SK-N-SH (cell line): ENCODE results near the gene EXOC6. TPM values are rescaled to one million over a fixed set of nuclear protein-coding genes. Genes with fewer than 3 reads are reported as not detected.

ENCODE experiments used
- CTCF ChIA-PET: fragments of 300-600, 350-600 bp; formaldehyde crosslinking; extraction: SDS; loops from one replicate; lab custom pipeline; 2021; lab: Yijun Ruan, JAX
- POLR2A ChIA-PET: fragments of 350-600 bp; sonication (Branson Sonifier 250); formaldehyde crosslinking; extraction: SDS; loops from one replicate; lab custom pipeline; 2020; ENCODE audit warnings: antibody characterized with exemption, inconsistent platforms; lab: Yijun Ruan, JAX
- DNase-seq: peaks from one replicate; pipeline ENCODE4 v3.0.0; 2012
- H2AFZ ChIP-seq: fragments of 200-600 bp; sonication (generic); 2 replicates; pipeline ENCODE4 v1.8.1; 2016; ENCODE audit warnings: antibody characterized with exemption, mild to moderate bottlenecking, low read depth
- H3F3A ChIP-seq: fragments of 200-600 bp; sonication (generic); replicated peaks from 2 replicates; pipeline ENCODE3; 2016; ENCODE audit warnings: antibody characterized with exemption, mild to moderate bottlenecking; ENCODE audit not compliant: insufficient read depth
- H3K27ac ChIP-seq, 2 experiments: fragments of 200-500 bp in 1 of 2; fragments of 200-600 bp in 1 of 2; sonication (Bioruptor generic) in 1 of 2; sonication (generic), shearing (Covaris generic) in 1 of 2; 2 replicates each; pipeline versions ENCODE4 v1.5.1 to v1.6.1; 2014 to 2016; ENCODE audit warnings: low read depth in 2 of 2, inconsistent platforms in 1 of 2, low read length in 1 of 2, mild to moderate bottlenecking in 1 of 2, mixed read lengths in 1 of 2
- H3K27me3 ChIP-seq: fragments of 200-600 bp; sonication (generic), shearing (Covaris generic); 2 replicates; pipeline ENCODE4 v1.6.1; 2016; ENCODE audit warnings: mixed run types; ENCODE audit not compliant: insufficient read depth
- H3K36me3 ChIP-seq, 2 experiments: fragments of 200-500 bp in 1 of 2; fragments of 200-600 bp in 1 of 2; sonication (Bioruptor generic) in 1 of 2; sonication (generic) in 1 of 2; replicated peaks in 1 of 2; 2 replicates each; pipeline versions ENCODE3 to v1.5.1; 2014 to 2016; ENCODE audit warnings: low read length in 1 of 2, mild to moderate bottlenecking in 1 of 2; ENCODE audit not compliant: insufficient read depth in 2 of 2, control insufficient read depth in 1 of 2
- H3K4me1 ChIP-seq, 2 experiments: fragments of 200-500 bp in 1 of 2; fragments of 200-600 bp in 1 of 2; sonication (Bioruptor generic) in 1 of 2; sonication (generic), shearing (Covaris generic) in 1 of 2; 2 replicates each; pipeline versions ENCODE4 v1.5.1 to v1.6.1; 2014 to 2016; ENCODE audit warnings: low read depth in 1 of 2, low read length in 1 of 2, mixed run types in 1 of 2; ENCODE audit not compliant: insufficient read depth in 2 of 2, control insufficient read depth in 1 of 2
- H3K4me2 ChIP-seq: fragments of 200-600 bp; sonication (generic), shearing (Covaris generic); 2 replicates; pipeline ENCODE4 v1.6.1; 2017; ENCODE audit warnings: mixed run types
- H3K4me3 ChIP-seq, 2 experiments: fragments of 200-500 bp in 1 of 2; fragments of 200-600 bp in 1 of 2; sonication (Bioruptor generic) in 1 of 2; sonication (generic), shearing (Covaris generic) in 1 of 2; 2 replicates each; pipeline versions ENCODE4 v1.5.1 to v1.8.1; 2014 to 2016; ENCODE audit warnings: low read depth in 2 of 2, inconsistent platforms in 1 of 2, low read length in 1 of 2, mild to moderate bottlenecking in 1 of 2, mixed read lengths in 1 of 2, moderate library complexity in 1 of 2
- H3K79me2 ChIP-seq: fragments of 200-600 bp; sonication (generic); 2 replicates; pipeline ENCODE4 v1.8.1; 2017; ENCODE audit warnings: mild to moderate bottlenecking; ENCODE audit not compliant: insufficient read depth
- H3K9ac ChIP-seq: fragments of 200-600 bp; sonication (generic); 2 replicates; pipeline ENCODE4 v1.6.1; 2017; ENCODE audit warnings: mixed run types
- H3K9me2 ChIP-seq: fragments of 200-600 bp; sonication (generic); 2 replicates; pipeline ENCODE4 v1.6.1; 2017; ENCODE audit warnings: mixed run types
- H3K9me3 ChIP-seq: fragments of 200-600 bp; sonication (generic); 2 replicates; pipeline ENCODE4 v1.6.1; 2017; ENCODE audit warnings: mixed run types, mild to moderate bottlenecking, moderate library complexity
- H4K20me1 ChIP-seq: fragments of 200-600 bp; sonication (generic); 2 replicates; pipeline ENCODE4 v1.6.1; 2017; ENCODE audit warnings: mild to moderate bottlenecking, mixed run types; ENCODE audit not compliant: insufficient read depth
- CHD2 ChIP-seq: fragments of 150-350 bp; IDR thresholded peaks from 2 replicates; pipeline ENCODE4 v1.6.1; 2018; ENCODE audit warnings: low read length; ENCODE audit not compliant: partially characterized antibody
- EP300 ChIP-seq, 2 experiments: IDR thresholded peaks; 2 replicates each; pipeline versions ENCODE4 v1.4.0 to v1.6.1; 2012; ENCODE audit warnings: borderline replicate concordance in 1 of 2, low read depth in 1 of 2, low read length in 1 of 2
- EZH2phosphoT487 ChIP-seq: fragments of 200-600 bp; sonication (generic); IDR thresholded peaks from 2 replicates; pipeline ENCODE4 v1.6.1; 2017; ENCODE audit warnings: low read depth, mixed run types, mild to moderate bottlenecking, antibody characterized with exemption, moderate library complexity, borderline replicate concordance
- FOXM1 ChIP-seq: IDR thresholded peaks from 2 replicates; pipeline ENCODE4 v1.4.0; 2012; ENCODE audit warnings: low read depth, mild to moderate bottlenecking
- GABPA ChIP-seq: IDR thresholded peaks from 2 replicates; pipeline ENCODE4 v1.4.0; 2012; ENCODE audit warnings: low read depth, mild to moderate bottlenecking
- MEF2A ChIP-seq: IDR thresholded peaks from 2 replicates; pipeline ENCODE4 v1.4.0; 2012; ENCODE audit warnings: low read depth, borderline replicate concordance
- MXI1 ChIP-seq: IDR thresholded peaks from 2 replicates; pipeline ENCODE4 v1.6.1; 2012; ENCODE audit warnings: mild to moderate bottlenecking, low read depth, low read length, improper control_type of control experiment
- NFIC ChIP-seq: IDR thresholded peaks from 2 replicates; pipeline ENCODE4 v1.4.0; 2012; ENCODE audit warnings: borderline replicate concordance
- POLR2AphosphoS5 ChIP-seq: IDR thresholded peaks from 2 replicates; pipeline ENCODE4 v1.6.1; 2012; ENCODE audit warnings: low read depth, low read length
- REST ChIP-seq: IDR thresholded peaks from 2 replicates; pipeline ENCODE4 v1.6.1; 2012; ENCODE audit warnings: mild to moderate bottlenecking, low read depth, low read length, moderate library complexity
- RFX5 ChIP-seq: IDR thresholded peaks from 2 replicates; pipeline ENCODE4 v1.6.1; 2012; ENCODE audit warnings: mild to moderate bottlenecking, improper control_type of control experiment, low read length
- SIN3A ChIP-seq: IDR thresholded peaks from 2 replicates; pipeline ENCODE4 v1.6.1; 2012; ENCODE audit warnings: low read depth, mild to moderate bottlenecking, low read length, moderate library complexity, borderline replicate concordance
- TAF1 ChIP-seq: IDR thresholded peaks from 2 replicates; pipeline ENCODE4 v1.6.1; 2012; ENCODE audit warnings: low read depth, mild to moderate bottlenecking, low read length, moderate library complexity, borderline replicate concordance
- YY1 ChIP-seq: IDR thresholded peaks from 2 replicates; pipeline ENCODE4 v1.4.0; 2012; ENCODE audit warnings: low read depth, mild to moderate bottlenecking
- WGBS: methylation state at CpG from one replicate; pipeline ENCODE4 v1.1.6; 2017; ENCODE audit warnings: low lambda C conversion rate; 5-methylcytosine and 5-hydroxymethylcytosine counted together
- polyA plus RNA-seq, 3 experiments: library from polyadenylated mRNA; depleted of rRNA; stranded (reverse); fragments of >200 nt; gene quantifications; 2 replicates each; pipeline ENCODE4 v1.2.3, GENCODE V29; 2012
- TF ChIP-seq, protein P1 (sequence below): IDR thresholded peaks from 2 replicates; pipeline ENCODE4 v1.4.0; 2012; ENCODE audit warnings: low read depth
- TF ChIP-seq, protein P2 (sequence below): fragments of 200-600 bp; sonication (generic); IDR thresholded peaks from 2 replicates; pipeline ENCODE4 v1.6.1; 2017; ENCODE audit warnings: antibody characterized with exemption, mild to moderate bottlenecking, moderate library complexity
- TF ChIP-seq, protein P3 (sequence below): fragments of 150-350 bp; IDR thresholded peaks from 2 replicates; pipeline ENCODE4 v1.6.1; 2016; ENCODE audit warnings: mild to moderate bottlenecking, low read depth, low read length

Gene EXOC6
- polyA plus RNA-seq, 1 of the 3 experiments (the other 2 are of a cell fraction): 2.3 TPM

DNA sequence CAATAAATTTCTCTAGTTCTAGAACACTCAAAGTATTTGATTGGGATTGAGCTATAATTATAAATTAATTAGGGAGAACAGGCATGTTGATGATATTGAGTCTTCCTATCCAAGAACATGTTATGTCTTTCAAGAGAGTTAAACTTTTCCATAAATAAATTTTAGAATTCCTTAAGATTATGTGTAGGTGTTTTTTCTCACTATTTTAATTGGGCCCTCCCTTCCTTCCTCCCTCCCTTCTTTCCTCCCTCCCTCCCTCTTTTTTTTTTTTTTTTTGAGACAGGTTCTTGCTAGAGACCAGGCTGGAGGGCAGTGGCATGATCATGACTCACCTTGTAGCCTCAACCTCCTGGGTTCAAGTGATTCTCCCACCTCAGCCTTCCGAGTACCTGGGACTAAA lies 20.2 kb downstream of the EXOC6 start:
- ChIA-PET POLR2A (no interaction called here), CTCF (interaction anchor here (0.6 to 2.7 kb wide), 4 partner anchors 8 to 614 kb away, joined by 3 to 11 read pairs (median 6); partner anchors contain the start of gene MYOF)
- H3K9ac ChIP-seq: no peak overlapping the region
- no peaks in the 10 kb centered on the region for H3K27me3 ChIP-seq
- no peak for DNase-seq
- H3K4me2 ChIP-seq: no peak overlapping the region
- H3F3A ChIP-seq: no peaks in the 10 kb centered on the region
- no peaks in the 10 kb centered on the region for H4K20me1 ChIP-seq
- no peak overlapping the region for H3K27ac ChIP-seq
- WGBS: 89% methylated on average over 1 of the region's 1 CpG
- no peak overlapping the region for H2AFZ ChIP-seq
- H3K4me3 ChIP-seq: no peak overlapping the region
- H3K9me2 ChIP-seq: no peaks in the 10 kb centered on the region
- H3K79me2 ChIP-seq: peaks cover 3% of the 10 kb centered on the region; the same call in 1 of the 2 replicates
- peaks cover 0 to 6% of the 10 kb centered on the region in 2 experiments; a peak in 1 of 4 replicates for H3K4me1 ChIP-seq
- TF ChIP-seq REST (no peak), POLR2AphosphoS5 (no peak), MEF2A (no peak), GABPA (no peak), TAF1 (no peak), YY1 (no peak), EZH2phosphoT487 (no peak)
- H3K9me3 ChIP-seq: no peaks in the 10 kb centered on the region
- no peaks in the 10 kb centered on the region for H3K36me3 ChIP-seq

- TF ChIP-seq EP300 (IDR thresholded peaks at IDR 0.05; ENCODE audit: borderline replicate concordance in 1 of 2, low read depth in 1 of 2, low read length in 1 of 2): no peak
- no peak for TF ChIP-seq NFIC
- TF ChIP-seq FOXM1: no peak
- no peak for TF ChIP-seq SIN3A
- TF ChIP-seq POLR2AphosphoS5: no peak
- TF ChIP-seq YY1: no peak
- TF ChIP-seq, protein P1, sequence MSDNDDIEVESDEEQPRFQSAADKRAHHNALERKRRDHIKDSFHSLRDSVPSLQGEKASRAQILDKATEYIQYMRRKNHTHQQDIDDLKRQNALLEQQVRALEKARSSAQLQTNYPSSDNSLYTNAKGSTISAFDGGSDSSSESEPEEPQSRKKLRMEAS: no peak
- TF ChIP-seq MXI1: no peak
- no peak for TF ChIP-seq GABPA
- TF ChIP-seq, protein P2, sequence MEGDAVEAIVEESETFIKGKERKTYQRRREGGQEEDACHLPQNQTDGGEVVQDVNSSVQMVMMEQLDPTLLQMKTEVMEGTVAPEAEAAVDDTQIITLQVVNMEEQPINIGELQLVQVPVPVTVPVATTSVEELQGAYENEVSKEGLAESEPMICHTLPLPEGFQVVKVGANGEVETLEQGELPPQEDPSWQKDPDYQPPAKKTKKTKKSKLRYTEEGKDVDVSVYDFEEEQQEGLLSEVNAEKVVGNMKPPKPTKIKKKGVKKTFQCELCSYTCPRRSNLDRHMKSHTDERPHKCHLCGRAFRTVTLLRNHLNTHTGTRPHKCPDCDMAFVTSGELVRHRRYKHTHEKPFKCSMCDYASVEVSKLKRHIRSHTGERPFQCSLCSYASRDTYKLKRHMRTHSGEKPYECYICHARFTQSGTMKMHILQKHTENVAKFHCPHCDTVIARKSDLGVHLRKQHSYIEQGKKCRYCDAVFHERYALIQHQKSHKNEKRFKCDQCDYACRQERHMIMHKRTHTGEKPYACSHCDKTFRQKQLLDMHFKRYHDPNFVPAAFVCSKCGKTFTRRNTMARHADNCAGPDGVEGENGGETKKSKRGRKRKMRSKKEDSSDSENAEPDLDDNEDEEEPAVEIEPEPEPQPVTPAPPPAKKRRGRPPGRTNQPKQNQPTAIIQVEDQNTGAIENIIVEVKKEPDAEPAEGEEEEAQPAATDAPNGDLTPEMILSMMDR: no peak
- TF ChIP-seq, protein P3, sequence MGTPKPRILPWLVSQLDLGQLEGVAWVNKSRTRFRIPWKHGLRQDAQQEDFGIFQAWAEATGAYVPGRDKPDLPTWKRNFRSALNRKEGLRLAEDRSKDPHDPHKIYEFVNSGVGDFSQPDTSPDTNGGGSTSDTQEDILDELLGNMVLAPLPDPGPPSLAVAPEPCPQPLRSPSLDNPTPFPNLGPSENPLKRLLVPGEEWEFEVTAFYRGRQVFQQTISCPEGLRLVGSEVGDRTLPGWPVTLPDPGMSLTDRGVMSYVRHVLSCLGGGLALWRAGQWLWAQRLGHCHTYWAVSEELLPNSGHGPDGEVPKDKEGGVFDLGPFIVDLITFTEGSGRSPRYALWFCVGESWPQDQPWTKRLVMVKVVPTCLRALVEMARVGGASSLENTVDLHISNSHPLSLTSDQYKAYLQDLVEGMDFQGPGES: no peak
- TF ChIP-seq CHD2: no peak
- no peak for TF ChIP-seq RFX5
- Histone ChIP-seq H3K9ac (no peak overlapping the region), H3K36me3 (no peaks in the 10 kb centered on the region), H3K27me3 (no peaks in the 10 kb centered on the region), H3F3A (no peaks in the 10 kb centered on the region), H3K9me2 (no peaks in the 10 kb centered on the region), H3K4me1 (peaks cover 0 to 6% of the 10 kb centered on the region in 2 experiments; a peak in 1 of 4 replicates), H4K20me1 (no peaks in the 10 kb centered on the region), H3K4me3 (no peak overlapping the region), H3K79me2 (peaks cover 3% of the 10 kb centered on the region; the same call in 1 of the 2 replicates), H3K9me3 (no peaks in the 10 kb centered on the region), H3K27ac (no peak overlapping the region), H3K4me2 (no peak overlapping the region), H2AFZ (peak overlapping the region; percentile 37; the same call in 1 of the 2 replicates)
- WGBS: 94% methylated on average over 3 of the region's 3 CpGs
- DNase-seq: no peak
- ChIA-PET POLR2A (no interaction called here), CTCF (interaction anchor here (1.1 kb wide), 1 partner anchor 30 kb away, joined by 4 read pairs; no protein-coding TSS in a partner anchor)
Measured at GRCh38 chr10:92873029-92873428, 24.7 kb downstream of the EXOC6 start.
